GM18502 (cell line): Measurements from ENCODE around the gene TAOK3.
A peak's percentile ranks its signal among the peaks of the same experiment; 100 is the strongest.
"Not testable (repeated sequence)": the region's sequence is repeated elsewhere in the genome, so short reads cannot be mapped to it uniquely, and the experiment has no call there.

ENCODE experiments used
- ATAC-seq: cut with Tn5 transposase; IDR thresholded peaks from one replicate; pipeline ENCODE4 v1.9.1; 2021; ENCODE audit warnings: mild to moderate bottlenecking; ENCODE audit not compliant: unreplicated experiment, poor library complexity

The TAOK3 gene

GRCh38 chr12:118374126-118374725, 1.5 kb upstream of the TAOK3 start:
- ATAC-seq = no peak

GRCh38 chr12:118373616-118374015, 909 bp upstream of the TAOK3 start:
- ATAC-seq = no peak

GRCh38 chr12:118371321-118372282, 1.1 kb downstream of the TAOK3 start:
- ATAC-seq = no peak

GRCh38 chr12:118370601-118371000, 2.1 kb downstream of the TAOK3 start:
- ATAC-seq = no peak

DNA sequence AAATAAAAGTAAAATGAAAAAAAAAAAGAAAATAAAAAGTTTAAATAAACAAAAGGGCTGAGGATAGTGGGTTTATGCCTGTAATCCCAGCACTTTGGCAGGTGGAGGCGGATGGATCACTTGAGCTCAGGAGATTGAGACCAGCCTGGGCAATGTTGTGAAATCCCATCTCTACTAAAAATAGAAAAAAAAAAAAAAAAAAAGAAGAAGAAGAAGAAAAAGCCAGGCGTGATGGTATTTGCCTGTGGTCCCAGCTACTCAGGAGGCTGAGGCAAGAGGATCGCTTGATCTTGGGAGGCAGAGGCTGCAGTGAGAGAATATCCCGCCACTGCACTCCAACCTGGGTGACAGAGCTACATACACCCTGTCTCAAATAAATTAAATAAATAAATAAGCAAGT, 3.9 kb downstream of the TAOK3 start:
- ATAC-seq = no peak

- no peak for ATAC-seq
Observed at GRCh38 chr12:118361889-118362288, 10.8 kb downstream of the TAOK3 start.

GRCh38 chr12:118361092-118361404, 11.7 kb downstream of the TAOK3 start:
- ATAC-seq = no peak

GRCh38 chr12:118359541-118359915, 13.2 kb downstream of the TAOK3 start:
- ATAC-seq = peak; percentile 44

DNA sequence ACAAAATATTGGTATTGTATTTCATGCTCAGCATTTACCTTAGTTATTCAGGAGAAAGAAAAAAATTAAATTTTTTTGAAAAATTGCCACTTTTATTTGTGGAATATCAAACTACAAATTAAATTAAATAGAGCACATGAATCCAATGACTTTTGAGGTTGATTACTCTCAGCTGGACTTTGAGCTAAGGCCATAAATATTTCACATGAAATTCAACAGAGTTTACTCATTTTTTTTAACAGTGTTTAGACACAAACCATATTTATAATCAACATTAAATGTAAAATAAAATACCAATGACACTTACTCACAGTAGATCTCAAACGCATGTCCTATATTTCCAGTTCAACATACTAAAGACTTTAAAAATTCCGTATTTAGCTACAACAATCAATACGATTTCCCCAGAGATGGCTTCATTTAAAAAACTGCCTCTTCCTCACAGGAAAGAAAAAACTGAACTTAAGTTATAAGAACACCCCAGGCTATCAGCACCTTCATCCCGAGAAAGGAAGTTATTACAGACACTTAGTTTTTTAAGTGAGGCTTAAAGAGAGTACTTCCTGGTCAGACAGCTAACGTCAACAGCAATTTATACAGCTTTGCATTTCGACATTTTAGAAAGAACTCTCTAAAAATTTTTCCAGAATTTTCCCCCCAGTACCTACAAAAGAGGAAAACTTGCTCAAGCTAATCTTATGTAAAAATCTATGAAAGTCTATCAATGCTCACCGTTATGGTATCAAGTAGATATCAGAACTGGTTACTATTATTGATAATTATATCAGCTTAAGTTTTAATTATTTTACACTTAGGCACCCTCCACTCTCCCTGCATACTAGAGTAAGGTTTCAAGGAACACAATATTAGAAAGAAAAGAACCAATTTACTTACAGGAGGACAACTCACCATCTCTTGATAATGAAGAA, 13.8 kb downstream of the TAOK3 start:
- ATAC-seq = no peak

DNA sequence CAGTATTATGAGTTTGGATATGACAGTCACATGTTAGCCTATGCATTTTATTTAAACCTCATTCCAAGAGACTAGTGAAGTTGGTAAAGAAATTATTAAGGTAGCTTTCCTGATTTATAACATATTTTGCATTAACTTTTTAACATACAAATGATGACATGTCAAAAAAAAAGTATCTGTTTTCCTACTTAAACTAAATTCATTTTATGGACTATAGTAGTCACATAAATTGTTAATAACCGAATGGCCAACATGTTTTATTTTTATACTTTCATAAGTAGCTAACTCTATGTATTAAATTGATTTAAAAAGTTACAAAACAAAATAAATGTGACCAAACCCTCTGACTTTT, 14.7 kb downstream of the TAOK3 start:
- ATAC-seq = no peak

DNA sequence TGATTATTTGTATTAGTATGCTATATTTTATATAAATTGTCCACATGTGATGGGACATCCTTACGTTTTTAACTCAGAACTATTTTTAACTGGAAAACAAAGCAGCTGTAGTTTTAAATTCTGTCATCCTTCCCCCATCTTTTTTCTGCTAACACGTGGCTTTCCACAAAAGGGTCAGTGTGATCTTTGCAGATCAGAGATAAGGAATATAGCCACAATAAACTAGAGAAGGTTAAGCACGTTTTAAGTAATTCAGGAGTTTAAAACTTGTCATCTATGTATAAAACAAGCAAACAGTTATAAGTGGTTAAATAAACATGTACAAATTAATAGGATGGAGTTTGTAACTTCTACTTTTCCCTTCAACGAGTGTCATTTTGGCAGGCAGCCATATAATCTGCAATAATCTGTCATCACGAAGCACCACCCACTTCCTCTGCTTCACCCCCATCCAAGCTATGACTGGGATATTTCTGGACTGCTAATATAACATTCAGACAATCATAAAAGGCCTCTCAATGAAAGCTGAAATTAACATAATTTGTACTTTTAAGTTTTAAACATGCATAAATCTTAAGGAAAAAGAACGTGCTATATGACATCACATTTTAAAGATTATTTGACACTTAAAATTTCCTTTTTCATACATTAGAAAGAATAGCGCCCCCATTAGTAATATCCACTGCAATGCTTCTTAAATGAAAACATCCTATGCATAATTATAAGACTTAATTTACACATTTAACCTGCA, 15.3 kb downstream of the TAOK3 start:
- ATAC-seq = peak; percentile 64

DNA sequence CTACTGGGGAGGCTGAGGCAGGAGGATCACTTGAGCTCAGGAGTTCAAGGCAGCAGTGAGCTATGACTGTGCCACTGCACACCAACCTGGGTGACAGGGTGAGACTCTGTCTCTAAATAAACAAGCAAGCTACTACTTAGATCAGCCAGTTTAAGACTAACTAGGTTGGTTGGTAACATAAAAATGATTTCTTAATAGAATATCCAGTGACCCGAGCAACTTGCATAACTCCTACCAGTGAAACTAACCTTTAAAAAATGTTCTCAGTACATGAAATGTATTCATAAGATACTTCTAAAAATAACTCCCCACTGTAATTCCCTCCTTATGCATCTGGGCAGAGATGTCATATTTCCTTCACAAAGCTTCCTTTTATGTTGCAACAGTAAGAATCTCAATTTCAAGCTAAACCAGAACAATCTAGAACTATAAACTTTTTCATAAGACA, 15.9 kb downstream of the TAOK3 start:
- peak; percentile 29 for ATAC-seq

GRCh38 chr12:118355843-118356242, 16.9 kb downstream of the TAOK3 start:
- ATAC-seq = no peak

DNA sequence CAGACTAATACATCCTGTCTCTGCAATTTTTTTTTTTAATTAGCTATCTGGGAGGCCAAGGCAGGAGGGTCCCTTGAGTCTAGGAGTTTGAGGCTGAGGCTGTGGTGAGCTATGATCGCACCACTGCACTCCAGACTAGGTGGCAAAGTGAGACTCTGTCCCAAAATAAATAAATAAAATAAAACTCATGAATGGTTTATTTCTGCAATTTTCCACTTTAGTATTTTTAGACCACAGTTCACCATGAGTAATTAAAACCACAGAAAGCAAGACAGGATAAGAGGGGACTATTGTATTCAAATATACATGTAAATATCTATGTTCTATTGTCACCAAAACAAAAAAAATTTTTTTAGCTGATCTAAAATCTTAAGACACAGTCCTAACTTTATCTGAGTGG, 17.8 kb downstream of the TAOK3 start:
- no peak for ATAC-seq

- not testable (repeated sequence) for ATAC-seq
Observed at GRCh38 chr12:118354503-118354902, 18.2 kb downstream of the TAOK3 start.

- ATAC-seq = no peak
Observed at GRCh38 chr12:118353721-118354120, 19.0 kb downstream of the TAOK3 start.

- ATAC-seq = no peak
Observed at GRCh38 chr12:118350908-118351559, 21.7 kb downstream of the TAOK3 start.

GRCh38 chr12:118347916-118348315, 24.8 kb downstream of the TAOK3 start:
- ATAC-seq = no peak

- peak; percentile 78 for ATAC-seq
Observed at GRCh38 chr12:118346895-118347294, 25.8 kb downstream of the TAOK3 start.

DNA sequence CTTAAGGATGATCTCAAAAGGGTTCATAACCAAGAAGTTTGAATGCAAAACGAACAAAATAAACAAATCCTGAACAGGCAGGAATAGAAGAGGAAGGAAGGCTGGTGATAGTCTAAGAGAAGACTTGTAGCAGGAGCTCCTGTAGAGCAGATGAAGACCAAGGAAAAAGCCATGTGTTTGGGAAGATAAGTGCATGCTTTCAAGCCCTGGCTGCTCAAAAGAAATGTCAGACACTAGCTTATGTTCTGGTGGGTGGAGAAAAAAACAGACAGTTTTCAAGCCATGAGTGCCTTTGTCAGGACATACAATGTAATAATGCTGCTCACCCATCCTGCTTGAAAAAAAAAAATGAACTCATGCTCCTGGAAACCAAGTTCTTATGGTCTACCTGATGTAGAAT, 27.4 kb downstream of the TAOK3 start:
- no peak for ATAC-seq
